GF-D8 (cell line): Measurements from ENCODE around the gene PTPRN2.

Experiments used
- DNase-seq: peaks from one replicate; lab custom pipeline; 2025; lab: John Stamatoyannopoulos, UW

Gene PTPRN2

GRCh38 chr7:157831143-157831905 is 756.3 kb downstream of the PTPRN2 start:
- DNase-seq: no peak

GRCh38 chr7:157830331-157830730 is 757.3 kb downstream of the PTPRN2 start:
- DNase-seq: no peak

- no peak for DNase-seq
Measured at GRCh38 chr7:157829491-157829890, 758.1 kb downstream of the PTPRN2 start.

GRCh38 chr7:157828881-157829280 is 758.7 kb downstream of the PTPRN2 start:
- DNase-seq: no peak

- DNase-seq: no peak
Measured at GRCh38 chr7:157828190-157828589, 759.4 kb downstream of the PTPRN2 start.

- DNase-seq: no peak
Measured at GRCh38 chr7:157827863-157828160, 759.8 kb downstream of the PTPRN2 start.

- no peak for DNase-seq
Measured at GRCh38 chr7:157827045-157827862, 760.4 kb downstream of the PTPRN2 start.

- no peak for DNase-seq
Measured at GRCh38 chr7:157826566-157826965, 761.1 kb downstream of the PTPRN2 start.

- DNase-seq: no peak
Measured at GRCh38 chr7:157825325-157825724, 762.3 kb downstream of the PTPRN2 start.

GRCh38 chr7:157824819-157825121 is 762.9 kb downstream of the PTPRN2 start:
- no peak for DNase-seq

GRCh38 chr7:157824011-157824818 is 763.4 kb downstream of the PTPRN2 start:
- DNase-seq: no peak

- no peak for DNase-seq
Measured at GRCh38 chr7:157822688-157823031, 765.0 kb downstream of the PTPRN2 start.

GRCh38 chr7:157821959-157822687 is 765.5 kb downstream of the PTPRN2 start:
- DNase-seq: no peak

GRCh38 chr7:157820796-157821195 is 766.8 kb downstream of the PTPRN2 start:
- DNase-seq: no peak

- DNase-seq: no peak
Measured at GRCh38 chr7:157819455-157819807, 768.2 kb downstream of the PTPRN2 start.

- DNase-seq: no peak
Measured at GRCh38 chr7:157818701-157819454, 768.7 kb downstream of the PTPRN2 start.

GRCh38 chr7:157817944-157818700 is 769.5 kb downstream of the PTPRN2 start:
- no peak for DNase-seq

GRCh38 chr7:157817433-157817832 is 770.2 kb downstream of the PTPRN2 start:
- DNase-seq: no peak

- no peak for DNase-seq
Measured at GRCh38 chr7:157816526-157817250, 770.9 kb downstream of the PTPRN2 start.

- DNase-seq: no peak
Measured at GRCh38 chr7:157816086-157816485, 771.5 kb downstream of the PTPRN2 start.
